Stimulated activated CD8-positive, alpha-beta memory T cell treated with anti-CD3 and anti-CD28 coated beads, Interleukin-15, amount 100 ng/mL, for 24 hours (primary cell): ENCODE measurements around the gene ADGRD1.
"Not testable (repeated sequence)": the region's sequence is repeated elsewhere in the genome, so short reads cannot be mapped to it uniquely, and the experiment has no call there.

ENCODE experiments used
- DNase-seq: peaks from one replicate; pipeline ENCODE4 v3.0.0-alpha.2; 2020; ENCODE audit warnings: low read depth

ADGRD1 gene

DNA sequence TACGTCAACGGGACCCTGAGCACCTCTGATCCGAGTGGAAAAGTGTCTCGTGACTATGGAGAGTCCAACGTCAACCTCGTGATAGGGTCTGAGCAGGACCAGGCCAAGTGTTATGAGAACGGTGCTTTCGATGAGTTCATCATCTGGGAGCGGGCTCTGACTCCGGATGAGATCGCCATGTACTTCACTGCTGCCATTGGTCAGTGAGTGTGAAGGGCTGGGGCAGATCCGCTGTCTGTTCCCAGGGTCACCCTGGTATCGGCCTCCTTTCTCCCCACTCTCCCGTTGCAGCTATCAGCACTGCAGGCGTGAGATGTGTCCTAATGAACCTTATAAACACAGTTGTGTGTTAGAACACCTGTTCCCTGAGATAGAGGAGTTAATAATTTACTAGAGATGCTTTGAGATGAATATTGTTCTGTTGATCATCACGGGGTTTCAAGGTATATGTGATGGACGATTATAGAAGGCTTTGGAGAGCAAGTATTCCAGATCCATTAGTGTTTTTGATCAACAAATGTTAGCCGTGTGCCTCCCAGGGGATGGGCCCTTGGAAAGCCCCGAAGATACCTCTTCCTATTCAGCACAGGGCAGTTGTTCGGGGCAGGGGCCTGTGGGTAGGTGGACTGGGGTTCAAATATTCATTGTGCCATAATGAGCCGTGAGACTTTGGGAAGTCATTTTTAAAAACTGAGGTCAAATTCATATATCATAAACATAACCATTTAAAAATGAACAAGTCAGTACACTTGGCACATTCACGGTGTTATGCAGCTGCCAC is 33.6 kb downstream of the ADGRD1 start:
- DNase-seq = no peak

DNA sequence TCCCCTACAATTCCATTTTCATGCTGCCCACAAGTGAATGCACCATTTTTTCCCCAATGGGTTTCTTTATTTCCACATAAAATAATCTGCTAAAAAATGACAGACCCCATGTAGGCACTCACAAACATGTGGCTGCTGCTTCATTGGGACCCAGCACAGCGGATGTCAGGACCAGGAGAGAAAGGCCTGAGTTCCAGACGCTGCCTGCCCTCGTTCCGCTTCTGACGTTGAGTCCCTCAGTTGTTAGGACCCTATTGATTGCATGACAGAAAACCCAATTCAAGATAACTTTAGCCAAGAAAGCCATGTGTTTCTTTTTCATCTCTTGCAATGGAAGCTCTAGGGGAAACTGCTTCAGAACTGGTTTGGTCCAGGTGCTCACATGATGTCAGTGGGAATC is 34.6 kb downstream of the ADGRD1 start:
- no peak for DNase-seq

DNA sequence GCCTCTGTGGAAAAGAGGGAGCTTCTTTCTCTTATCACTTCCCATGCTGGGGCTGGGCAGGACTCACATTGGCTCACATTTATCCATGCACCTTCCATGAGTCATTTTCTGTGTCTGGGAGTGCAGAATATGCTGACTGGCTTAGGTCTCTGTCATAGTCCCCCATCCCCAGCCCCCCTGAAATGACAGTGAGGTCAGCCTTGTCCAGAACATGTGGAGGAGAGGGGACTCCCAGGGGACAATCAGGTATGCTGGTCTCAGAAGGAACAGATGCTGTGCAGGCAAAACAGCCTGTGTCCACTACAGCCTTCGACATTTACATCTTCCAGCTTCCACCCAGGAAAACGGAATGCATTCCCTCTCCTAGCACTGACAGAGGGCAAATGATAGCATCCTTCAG is 35.0 kb downstream of the ADGRD1 start:
- no peak for DNase-seq

DNA sequence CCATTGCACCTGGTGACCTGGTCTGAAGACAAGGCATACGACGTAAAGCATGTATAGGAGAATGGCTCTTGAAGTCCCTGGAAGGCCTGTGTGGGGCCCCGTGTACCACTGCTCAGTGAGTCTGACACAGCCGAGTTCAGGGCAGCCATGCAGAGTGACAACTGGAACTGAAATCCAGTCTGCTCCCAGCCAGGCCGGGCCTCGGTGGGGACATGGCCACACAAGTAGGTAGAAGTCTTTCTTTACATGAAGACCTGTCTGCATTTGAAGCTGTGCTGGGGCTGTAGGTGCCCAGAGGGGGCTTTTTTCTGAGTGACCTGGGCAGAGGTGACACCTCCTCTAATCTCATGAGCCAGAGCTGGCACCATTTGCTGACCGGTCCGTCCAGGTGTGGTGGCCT is 35.7 kb downstream of the ADGRD1 start:
- DNase-seq = no peak

DNA sequence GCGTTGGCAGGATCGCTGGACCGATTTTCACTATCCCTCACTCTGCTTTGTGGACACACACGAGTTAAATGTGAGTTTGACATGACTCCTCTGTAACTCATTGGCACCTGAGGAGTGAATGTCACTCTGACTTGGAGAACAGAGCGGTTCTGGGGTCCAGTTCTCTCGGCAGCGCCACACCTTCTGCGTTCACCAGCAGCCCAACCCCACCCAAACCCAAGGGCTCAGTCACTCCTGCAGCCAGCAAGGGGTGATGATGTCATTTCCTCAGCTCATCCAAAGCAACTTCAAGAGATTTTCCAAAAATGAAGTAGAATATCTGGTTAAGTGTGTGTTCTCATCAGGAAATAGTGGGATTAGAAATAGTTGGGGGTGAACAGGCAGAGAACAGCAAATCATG is 36.3 kb downstream of the ADGRD1 start:
- no peak for DNase-seq

DNA sequence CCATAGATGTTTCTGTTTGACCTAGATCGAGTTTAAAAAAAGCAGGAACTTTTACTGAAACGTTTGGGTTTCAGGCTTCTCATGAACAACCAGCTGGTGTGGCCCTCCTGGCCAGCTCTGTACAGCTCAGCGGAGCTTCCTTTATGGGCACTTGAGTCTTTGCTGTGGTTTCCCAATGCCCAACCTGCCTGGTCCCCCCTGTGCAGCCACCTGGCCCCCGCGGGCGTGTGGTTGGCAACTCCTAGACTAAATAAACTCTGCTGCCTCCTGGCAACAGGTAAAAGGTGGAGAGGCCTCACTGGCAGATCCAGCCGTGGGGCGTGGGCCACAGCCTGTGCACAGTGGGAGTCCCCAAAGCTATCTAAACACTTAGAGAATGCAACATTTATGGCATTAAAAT is 38.7 kb downstream of the ADGRD1 start:
- DNase-seq = no peak

DNA sequence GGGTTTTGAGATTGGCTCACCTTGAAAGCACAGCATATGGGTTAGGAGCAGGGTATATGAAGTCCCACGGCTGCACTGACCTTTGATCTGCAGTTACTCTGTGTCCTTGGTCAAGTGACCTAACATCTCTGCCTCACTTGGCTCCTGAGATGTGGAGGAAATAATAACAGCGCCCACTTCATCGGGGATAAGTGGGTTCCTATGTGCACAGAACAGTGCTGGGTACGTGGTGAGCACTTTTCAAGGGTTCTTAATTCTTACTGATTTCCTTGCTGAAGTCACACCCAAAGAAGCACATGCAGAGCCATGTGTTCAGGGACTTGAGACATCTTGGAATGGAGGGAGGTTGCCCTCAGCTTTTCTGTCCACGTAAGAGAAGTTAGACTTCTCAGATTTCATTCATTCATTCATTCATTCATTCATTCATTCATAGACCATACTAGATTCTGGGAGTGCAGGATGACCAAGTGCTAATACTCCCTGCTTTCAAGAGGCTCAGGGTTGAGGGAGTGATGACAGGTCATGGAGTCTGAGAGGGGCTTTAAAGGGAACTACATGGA is 39.4 kb downstream of the ADGRD1 start:
- DNase-seq = no peak

DNA sequence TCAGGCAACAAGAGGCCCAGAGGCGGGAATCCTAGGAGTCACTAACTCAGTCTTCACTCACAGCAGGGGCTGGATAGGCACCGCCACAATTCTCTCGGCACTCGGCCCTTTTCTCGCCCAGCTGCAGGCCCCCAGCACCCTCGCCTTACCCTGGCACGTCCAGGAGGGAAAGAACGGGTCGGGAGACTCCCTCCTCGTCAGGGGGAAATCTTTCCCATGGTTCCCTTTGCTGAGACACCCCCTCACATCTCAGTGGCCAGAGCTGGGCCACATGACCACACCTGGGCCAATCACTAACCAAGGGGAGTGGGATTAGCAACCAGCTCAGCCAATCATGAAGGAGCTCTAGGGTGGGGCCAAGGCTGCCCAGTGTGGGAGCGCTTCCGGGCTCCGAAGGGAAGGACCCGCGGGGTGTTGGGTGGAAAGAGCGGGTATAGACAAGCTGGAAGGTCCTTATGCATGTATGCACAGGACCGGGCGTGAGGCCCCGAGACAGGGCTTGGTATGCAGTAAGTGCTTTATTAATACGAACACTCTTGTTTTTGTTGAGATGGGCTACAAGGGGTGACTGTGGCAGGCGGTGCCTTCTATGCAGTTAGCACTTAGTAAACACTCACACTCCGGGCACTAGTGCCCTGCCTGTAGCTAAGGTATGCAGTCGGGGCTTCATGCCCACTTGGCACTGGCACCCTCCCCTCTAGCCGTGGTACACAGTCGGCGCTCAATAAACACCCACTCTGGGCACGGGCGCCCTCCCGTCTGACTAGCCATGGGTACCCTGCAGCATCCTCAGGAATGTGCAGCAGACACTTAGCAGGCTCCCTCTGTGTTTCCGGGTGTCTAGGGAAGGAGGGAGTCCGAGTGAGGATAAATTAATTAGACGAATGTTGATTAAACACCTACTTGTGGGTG is 40.3 kb downstream of the ADGRD1 start:
- no peak for DNase-seq

DNA sequence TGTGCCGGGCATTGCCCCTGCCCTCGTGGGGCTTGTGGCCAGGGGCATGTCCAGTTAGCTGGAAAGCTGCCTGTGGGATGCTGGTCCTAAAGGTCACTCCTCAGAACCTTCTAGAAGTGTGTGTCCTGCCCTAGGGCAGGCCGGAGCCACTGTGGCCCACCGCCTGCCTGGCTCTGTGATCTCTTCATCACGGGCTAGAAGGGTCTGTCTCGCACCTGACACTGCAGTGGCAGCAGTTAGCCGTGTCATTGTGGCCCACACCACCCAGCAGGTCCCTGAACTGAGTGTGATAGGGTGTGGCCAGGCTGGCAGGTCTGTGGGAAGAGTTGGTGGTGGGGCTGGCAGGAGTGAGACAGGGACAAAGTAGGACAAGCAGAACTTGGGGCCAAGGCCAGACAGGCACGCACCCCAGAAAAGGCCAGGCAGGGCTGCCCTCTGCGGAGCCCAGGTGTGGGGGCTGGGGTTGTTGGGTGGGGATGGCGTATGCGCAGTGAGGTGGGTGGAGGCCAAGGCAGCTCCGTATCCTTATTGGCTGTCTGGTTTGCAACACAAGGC is 41.2 kb downstream of the ADGRD1 start:
- no peak for DNase-seq

DNA sequence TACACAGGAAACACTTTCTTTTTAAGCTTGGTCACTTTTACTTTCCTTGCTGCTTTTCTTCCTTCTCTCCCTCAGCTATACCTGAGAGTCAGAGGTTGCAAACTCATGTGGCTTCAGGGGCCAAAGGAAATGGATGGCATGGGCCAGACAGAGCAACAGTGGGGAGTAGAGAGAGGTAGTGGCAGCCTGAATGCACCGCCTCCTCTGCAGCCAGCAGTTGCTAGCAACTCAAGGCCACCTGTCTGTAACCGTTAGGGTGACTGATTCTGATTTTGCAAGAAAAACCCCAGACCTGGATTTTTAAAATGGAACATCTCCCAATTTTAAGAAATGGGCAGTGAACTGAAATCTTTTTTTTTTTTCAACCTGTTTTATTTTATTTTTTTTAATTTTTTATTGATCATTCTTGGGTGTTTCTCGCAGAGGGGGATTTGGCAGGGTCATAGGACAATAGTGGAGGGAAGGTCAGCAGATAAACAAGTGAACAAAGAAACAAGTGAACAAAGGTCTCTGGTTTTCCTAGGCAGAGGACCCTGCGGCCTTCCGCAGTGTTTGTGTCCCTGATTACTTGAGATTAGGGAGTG is 41.8 kb downstream of the ADGRD1 start:
- not testable (repeated sequence) for DNase-seq

DNA sequence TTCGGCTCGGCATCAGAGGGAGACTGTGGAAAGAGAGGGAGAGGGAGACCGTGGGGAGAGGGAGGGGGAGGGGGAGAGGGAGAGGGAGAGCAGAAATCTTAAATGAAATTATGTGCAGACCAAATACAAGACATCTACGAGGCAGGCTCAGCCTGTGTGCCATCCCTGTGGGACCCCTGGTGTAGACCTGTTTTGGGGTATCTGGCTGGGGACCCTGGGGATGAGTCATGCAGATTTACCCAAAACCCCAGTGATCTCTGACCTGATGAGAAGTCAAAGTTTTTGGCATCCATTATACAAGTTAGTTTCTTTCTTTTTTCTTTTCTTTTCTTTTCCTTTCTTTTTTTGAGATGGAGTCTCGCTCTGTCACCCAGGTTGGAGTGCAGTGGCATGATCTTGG is 44.4 kb downstream of the ADGRD1 start:
- DNase-seq = no peak

DNA sequence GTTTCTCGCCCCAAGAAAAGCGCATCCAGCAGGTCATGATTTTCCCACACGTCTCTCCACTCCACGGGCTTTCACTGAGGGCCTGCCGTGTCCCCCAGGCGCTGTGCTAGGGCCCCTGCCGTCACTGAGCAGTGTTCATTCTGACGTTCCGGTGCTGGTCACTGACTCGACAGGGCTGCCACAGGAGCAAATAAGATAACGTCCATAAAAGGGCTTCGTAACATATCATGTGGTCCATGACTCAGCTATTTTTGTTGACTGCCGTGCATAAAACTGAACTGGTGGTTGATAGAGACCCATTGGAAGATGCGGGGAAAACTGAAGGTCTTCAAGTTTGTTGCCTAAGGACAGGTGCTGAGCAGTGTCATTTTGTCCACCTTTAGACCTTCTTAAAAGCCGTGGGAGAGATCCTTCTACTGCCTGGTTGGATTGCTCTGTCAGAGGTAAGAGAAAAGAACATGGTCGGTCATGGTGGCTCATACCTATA is 46.3 kb downstream of the ADGRD1 start:
- DNase-seq = no peak

DNA sequence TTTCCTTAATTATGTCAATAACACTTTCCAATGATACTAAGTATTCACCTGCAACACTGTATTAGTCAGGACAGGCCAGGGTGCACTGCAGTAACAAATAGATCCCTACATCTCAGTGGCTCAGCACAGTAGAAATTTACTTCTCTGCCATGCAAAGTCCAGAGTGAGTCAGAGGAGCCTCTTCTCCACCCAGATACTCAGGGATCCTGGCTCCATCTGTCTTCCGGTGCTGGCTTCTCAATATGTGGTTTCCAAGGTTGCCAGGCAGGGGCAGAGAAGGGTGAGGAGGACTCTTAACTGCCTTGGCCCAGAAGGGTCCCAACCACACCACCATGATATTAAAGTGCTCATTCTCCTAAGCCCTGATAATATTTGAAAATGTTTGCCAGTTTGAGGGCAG is 47.8 kb downstream of the ADGRD1 start:
- no peak for DNase-seq

DNA sequence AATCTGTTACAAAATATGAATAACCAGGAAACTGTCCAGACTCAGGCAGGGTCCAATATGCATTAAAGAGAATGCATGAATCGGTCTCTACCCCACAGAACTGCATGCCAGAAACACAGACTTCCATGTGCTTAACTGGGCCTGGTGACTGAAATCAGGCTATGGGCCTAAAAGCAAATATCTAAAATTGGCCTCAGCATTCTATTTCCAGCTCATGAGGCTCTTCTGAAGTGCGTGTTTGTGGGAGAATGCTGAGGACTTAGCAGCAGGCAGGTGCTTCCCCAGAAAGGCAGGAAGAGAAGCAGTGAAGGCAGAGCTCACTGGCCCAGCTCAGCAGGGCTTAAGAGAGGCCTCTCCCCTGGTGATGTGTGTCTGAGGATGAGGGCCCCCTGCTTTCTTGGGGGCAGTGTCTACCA is 48.5 kb downstream of the ADGRD1 start:
- DNase-seq = no peak

DNA sequence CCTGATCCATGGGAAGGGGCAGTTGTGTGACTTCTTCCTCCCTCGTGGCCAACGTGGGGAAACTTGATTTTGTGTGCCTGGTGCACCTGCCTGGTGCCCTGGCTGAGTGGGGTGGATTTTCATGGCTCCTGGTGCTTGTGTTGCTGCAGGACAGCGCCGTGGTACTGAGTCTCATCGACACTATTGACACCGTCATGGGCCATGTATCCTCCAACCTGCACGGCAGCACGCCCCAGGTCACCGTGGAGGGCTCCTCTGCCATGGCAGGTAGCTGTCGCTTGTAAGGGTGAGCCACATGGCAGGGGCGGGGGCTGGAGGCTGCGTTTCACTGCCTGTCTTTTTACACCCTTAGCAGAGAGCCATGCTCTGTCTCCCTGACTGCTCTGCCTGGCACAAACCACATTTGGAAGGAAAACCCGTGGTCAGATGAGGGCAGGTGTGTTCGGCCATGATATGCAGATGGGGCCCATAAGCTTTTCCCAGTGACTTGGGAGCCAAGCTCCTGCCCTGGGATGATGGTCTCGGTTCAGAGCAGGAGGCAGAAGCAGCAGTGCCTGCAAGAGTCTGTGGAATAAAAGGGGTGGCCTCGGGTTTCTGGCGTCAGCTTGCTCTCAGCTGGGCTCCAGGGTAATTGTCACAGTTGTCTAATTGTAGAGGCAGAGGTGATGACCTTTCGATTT is 49.5 kb downstream of the ADGRD1 start:
- DNase-seq = no peak

DNA sequence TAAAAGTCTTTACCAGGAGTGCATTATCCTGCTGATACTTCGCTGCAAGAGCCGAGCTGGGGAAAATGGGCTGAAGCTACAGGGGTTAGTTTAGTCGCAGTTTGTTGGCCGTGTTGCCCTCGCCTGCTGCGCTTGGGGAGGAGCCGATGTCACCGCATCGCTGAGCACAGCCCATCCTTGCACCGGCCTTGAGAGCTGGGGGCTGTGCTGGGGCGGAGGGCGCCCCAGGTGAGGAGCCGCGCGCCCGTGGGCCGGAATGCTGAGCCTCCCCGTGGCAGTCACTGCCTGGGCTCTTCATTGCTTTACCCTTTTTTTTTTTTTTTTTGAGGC is 50.0 kb downstream of the ADGRD1 start:
- no peak for DNase-seq

DNA sequence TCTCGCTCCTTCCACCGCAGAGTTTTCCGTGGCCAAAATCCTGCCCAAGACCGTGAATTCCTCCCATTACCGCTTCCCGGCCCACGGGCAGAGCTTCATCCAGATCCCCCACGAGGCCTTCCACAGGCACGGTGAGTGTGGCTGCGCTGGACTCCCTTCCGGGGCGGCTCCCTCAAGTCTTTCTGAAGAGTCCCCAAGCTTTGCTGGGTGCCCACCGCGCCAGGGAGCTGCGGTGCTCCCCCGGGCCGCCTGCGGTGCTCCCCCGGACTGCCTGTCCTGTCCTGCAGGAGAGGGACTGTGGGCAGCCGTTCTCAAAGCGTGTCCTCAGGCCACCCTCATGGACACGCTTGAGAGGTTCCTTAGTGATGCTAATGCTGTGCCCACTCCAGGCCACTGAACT is 50.5 kb downstream of the ADGRD1 start:
- no peak for DNase-seq

DNA sequence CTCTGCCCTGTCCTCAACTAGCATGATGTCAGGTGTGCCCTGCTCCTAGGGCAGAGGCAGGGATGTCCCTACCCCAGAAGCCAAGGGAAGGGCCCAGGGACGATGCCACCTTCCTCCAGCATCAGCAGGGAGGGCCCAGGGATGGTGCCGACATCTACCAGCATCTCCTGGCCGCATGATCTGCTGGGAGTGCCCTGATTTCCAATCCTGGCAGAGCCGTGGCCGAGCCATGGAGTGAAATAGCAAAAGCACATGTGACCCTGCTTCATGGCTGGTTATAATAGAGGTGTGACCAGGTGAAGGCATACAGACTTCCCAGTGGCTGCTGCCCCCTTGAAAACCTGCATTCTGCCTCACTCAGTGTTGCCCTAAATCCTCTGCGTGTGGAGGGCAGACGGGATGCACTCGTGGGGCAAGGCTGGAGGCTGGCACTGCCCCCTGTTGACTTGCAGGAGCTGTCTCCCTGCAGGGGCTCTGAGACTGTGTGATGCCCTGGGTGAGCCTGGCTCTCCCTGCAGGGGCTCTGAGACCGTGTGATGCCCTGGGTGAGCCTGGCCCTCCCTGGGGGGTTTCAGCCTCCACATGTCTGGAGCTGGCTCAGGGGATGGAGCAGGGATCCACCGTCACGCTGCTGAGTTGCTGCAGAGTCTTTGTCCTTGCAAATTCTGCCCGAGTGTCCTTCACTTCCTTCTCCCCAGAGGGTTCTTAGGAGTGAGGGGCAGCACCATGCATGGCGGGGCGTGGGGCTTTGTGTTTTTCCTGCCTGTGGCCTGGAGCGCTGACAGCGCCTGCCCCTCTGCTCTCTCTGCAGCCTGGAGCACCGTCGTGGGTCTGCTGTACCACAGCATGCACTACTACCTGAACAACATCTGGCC is 51.7 kb downstream of the ADGRD1 start:
- DNase-seq = no peak

DNA sequence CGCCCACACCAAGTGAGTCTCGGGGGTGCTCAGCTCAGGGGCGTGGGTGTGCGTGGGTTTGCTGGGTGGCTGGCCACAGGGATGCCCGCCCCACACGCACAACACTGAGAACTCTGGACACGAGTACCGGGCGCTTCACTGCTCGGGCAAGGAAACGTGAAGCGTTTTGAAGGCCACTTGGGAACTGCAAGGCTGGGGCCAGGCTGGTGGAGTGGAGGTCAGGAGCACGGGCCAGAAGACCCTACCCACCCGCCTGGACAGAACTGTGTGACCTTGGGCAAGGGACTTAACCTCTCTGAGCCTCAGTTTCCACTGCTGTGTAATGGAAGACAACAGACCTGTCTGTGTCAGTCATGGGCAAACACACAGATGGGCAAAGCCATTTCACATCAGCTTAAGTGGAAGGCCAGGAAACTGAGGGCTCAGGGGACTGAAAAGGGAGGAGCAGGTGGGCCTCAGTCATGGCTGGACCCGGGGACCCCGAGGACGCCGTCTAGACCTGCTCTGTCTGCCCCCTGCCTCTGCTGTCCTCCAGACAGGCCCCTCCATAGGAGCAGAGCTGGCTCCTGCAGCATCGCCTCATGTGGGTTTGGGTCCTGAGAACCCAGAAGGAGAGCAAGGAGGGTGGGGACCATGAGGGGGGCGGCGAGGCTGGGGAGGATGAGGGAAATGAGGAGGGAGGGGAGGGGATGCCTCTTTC is 52.5 kb downstream of the ADGRD1 start:
- no peak for DNase-seq
